Activated naive CD8-positive, alpha-beta T cell treated with anti-CD3 and anti-CD28 coated beads, Interleukin-2, amount 10 ng/mL, durations not matched to agents 7 days and 5 days (primary cell): ENCODE results near the gene SV2C. TPM values are rescaled to one million over a fixed set of nuclear protein-coding genes. Genes with fewer than 3 reads are reported as not detected.

Experiments
- ATAC-seq: fragments of 150-1000 bp; cut with Tn5 transposase; one replicate; pipeline ENCODE4 v1.10.0; 2021; ENCODE audit warnings: low read depth, moderate library complexity
- POLR2A ChIA-PET: fragments of 350-600 bp; sonication (Branson Sonifier 250); formaldehyde crosslinking; loops from one replicate; lab custom pipeline; 2021; ENCODE audit warnings: antibody characterized with exemption; lab: Charles Lee
- DNase-seq: peaks from one replicate; pipeline ENCODE4 v3.0.0; 2021
- H3K27ac Mint-ChIP-seq: one replicate; pipeline ENCODE4 v1.8.0; 2022; ENCODE audit warnings: mild to moderate bottlenecking, mixed read lengths
- H3K27me3 Mint-ChIP-seq: one replicate; pipeline ENCODE4 v1.8.0; 2022; ENCODE audit warnings: mild to moderate bottlenecking, moderate library complexity, mixed read lengths
- H3K36me3 Mint-ChIP-seq: one replicate; pipeline ENCODE4 v1.8.0; 2021; ENCODE audit warnings: mild to moderate bottlenecking, mixed read lengths
- H3K4me1 Mint-ChIP-seq: one replicate; pipeline ENCODE4 v1.8.0; 2021; ENCODE audit warnings: mixed read lengths
- H3K4me3 Mint-ChIP-seq: one replicate; pipeline ENCODE4 v1.8.0; 2022; ENCODE audit warnings: mild to moderate bottlenecking, moderate library complexity, mixed read lengths
- H3K9me3 Mint-ChIP-seq: one replicate; pipeline ENCODE4 v1.8.0; 2021; ENCODE audit warnings: mixed read lengths
- total RNA-seq, 2 experiments: library from RNA; stranded (reverse); gene quantifications; one replicate each; pipeline ENCODE4 v1.2.3, GENCODE V29; 2021

The SV2C gene
- total RNA-seq, 2 experiments from 2014 or later, result 0.03 TPM

GRCh38 chr5:76180814-76181805 lies 97.9 kb downstream of the SV2C start:
- H3K36me3 Mint-ChIP-seq, result peaks cover 15% of the 10 kb centered on the region
- no peak for DNase-seq
- no peaks in the 10 kb centered on the region for H3K27me3 Mint-ChIP-seq
- ATAC-seq, result no peak
- peaks cover 11% of the 10 kb centered on the region for H3K9me3 Mint-ChIP-seq
- peaks cover 14% of the 10 kb centered on the region for H3K4me1 Mint-ChIP-seq
- no peak overlapping the region for H3K4me3 Mint-ChIP-seq
- no peak overlapping the region for H3K27ac Mint-ChIP-seq
- POLR2A ChIA-PET, result no interaction called here

GRCh38 chr5:76187386-76187785 lies 104.2 kb downstream of the SV2C start:
- Mint-ChIP-seq H3K27me3 (no peaks in the 10 kb centered on the region), H3K27ac (no peak overlapping the region), H3K4me3 (no peak overlapping the region), H3K9me3 (peaks cover 18% of the 10 kb centered on the region), H3K36me3 (peaks cover 2% of the 10 kb centered on the region), H3K4me1 (peaks cover 2% of the 10 kb centered on the region)
- ATAC-seq (no peak), DNase-seq (no peak)
- POLR2A ChIA-PET, result no interaction called here

DNA sequence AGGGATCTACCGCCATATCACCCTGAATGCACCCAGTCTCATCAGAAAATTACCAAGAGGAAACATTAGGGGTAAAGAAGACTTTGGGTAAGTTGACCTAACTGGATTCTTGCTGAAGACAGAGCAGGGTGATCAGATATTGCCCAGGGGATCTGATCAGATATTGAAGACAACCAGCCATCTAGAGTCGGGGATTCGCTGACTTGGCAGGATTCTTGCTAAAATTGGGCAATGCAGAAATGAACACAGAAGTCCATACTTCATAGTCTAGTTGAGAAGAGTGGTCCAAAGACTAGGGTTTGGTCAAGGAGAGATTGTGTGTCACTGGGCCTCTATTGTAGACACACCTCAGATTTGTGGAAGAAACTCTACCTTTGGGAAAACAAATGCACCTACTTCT lies 107.2 kb downstream of the SV2C start:
- Mint-ChIP-seq H3K36me3 (no peaks in the 10 kb centered on the region), H3K4me3 (no peak overlapping the region), H3K4me1 (peaks cover 3% of the 10 kb centered on the region), H3K9me3 (peaks cover 11% of the 10 kb centered on the region), H3K27me3 (peaks cover 7% of the 10 kb centered on the region), H3K27ac (no peak overlapping the region)
- POLR2A ChIA-PET, result no interaction called here
- DNase-seq, result no peak
- ATAC-seq, result no peak

- H3K27me3 Mint-ChIP-seq, result peaks cover 19% of the 10 kb centered on the region
- POLR2A ChIA-PET, result no interaction called here
- H3K27ac Mint-ChIP-seq, result no peak overlapping the region
- peaks cover 3% of the 10 kb centered on the region for H3K4me1 Mint-ChIP-seq
- H3K4me3 Mint-ChIP-seq, result no peak overlapping the region
- no peak for ATAC-seq
- peaks cover 2% of the 10 kb centered on the region for H3K9me3 Mint-ChIP-seq
- DNase-seq, result no peak
- no peaks in the 10 kb centered on the region for H3K36me3 Mint-ChIP-seq
These were observed 109.7 kb downstream of the SV2C start for GRCh38 chr5:76192837-76193236.

- Mint-ChIP-seq H3K27ac (no peak overlapping the region), H3K36me3 (no peaks in the 10 kb centered on the region), H3K27me3 (peaks cover 19% of the 10 kb centered on the region), H3K9me3 (peaks cover 2% of the 10 kb centered on the region), H3K4me1 (peaks cover 3% of the 10 kb centered on the region), H3K4me3 (no peak overlapping the region)
- DNase-seq (no peak), ATAC-seq (no peak)
- POLR2A ChIA-PET, result no interaction called here
These were observed 110.5 kb downstream of the SV2C start for GRCh38 chr5:76193635-76194034.

DNA sequence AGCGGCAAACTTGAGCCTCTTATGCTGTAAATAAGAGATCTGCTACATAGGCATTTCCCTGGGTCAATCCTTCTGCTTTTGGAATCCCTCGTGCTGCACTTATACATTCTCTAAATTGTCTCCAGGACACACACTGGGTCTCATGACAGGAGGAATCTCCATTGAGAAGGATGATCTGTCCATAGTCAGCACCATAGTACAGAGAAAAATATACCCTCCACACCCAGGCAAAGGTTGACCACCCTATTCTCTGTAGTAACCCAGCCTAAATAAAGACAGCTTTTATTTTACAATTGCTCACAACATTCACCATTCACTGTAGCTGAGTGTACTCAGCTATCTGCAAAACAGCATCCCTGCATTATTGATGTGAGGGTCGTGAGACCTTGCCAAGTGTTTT lies 111.2 kb downstream of the SV2C start:
- no peak for ATAC-seq
- Mint-ChIP-seq H3K27me3 (peaks cover 19% of the 10 kb centered on the region), H3K4me3 (no peak overlapping the region), H3K4me1 (peaks cover 5% of the 10 kb centered on the region), H3K9me3 (peaks cover 2% of the 10 kb centered on the region), H3K36me3 (no peaks in the 10 kb centered on the region), H3K27ac (no peak overlapping the region)
- POLR2A ChIA-PET, result no interaction called here
- no peak for DNase-seq

DNA sequence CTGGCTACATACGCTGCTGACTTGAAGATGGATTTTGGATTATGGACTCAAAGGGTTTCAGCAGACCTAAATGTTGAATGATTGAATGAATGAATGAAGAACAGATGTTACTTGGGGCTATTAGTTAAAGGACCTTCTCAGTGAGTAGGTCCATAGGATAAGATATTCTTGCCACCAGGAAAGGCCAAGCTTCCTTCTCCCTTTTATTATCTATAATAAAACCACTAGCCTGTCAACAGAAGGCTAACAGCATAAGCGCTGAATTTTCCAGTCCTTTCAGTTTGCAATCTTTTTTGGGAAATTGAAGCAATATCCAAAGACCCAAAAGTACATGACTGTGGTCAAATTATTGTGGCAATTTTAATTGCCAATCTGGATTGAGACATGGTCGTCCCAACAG lies 113.3 kb downstream of the SV2C start:
- Mint-ChIP-seq H3K27me3 (peaks cover 22% of the 10 kb centered on the region), H3K27ac (no peak overlapping the region), H3K4me1 (peaks cover 7% of the 10 kb centered on the region), H3K4me3 (no peak overlapping the region), H3K36me3 (no peaks in the 10 kb centered on the region), H3K9me3 (no peaks in the 10 kb centered on the region)
- DNase-seq (no peak), ATAC-seq (no peak)
- POLR2A ChIA-PET, result no interaction called here

- DNase-seq (no peak), ATAC-seq (no peak)
- H3K4me1 Mint-ChIP-seq, result peaks cover 7% of the 10 kb centered on the region
- H3K27ac Mint-ChIP-seq, result no peak overlapping the region
- no peaks in the 10 kb centered on the region for H3K9me3 Mint-ChIP-seq
- peaks cover 22% of the 10 kb centered on the region for H3K27me3 Mint-ChIP-seq
- no peaks in the 10 kb centered on the region for H3K36me3 Mint-ChIP-seq
- no peak overlapping the region for H3K4me3 Mint-ChIP-seq
- POLR2A ChIA-PET, result no interaction called here
These were observed 113.8 kb downstream of the SV2C start for GRCh38 chr5:76196886-76197489.

- no peaks in the 10 kb centered on the region for H3K9me3 Mint-ChIP-seq
- no peaks in the 10 kb centered on the region for H3K36me3 Mint-ChIP-seq
- POLR2A ChIA-PET, result no interaction called here
- no peak overlapping the region for H3K4me3 Mint-ChIP-seq
- H3K27ac Mint-ChIP-seq, result no peak overlapping the region
- H3K27me3 Mint-ChIP-seq, result peaks cover 22% of the 10 kb centered on the region
- ATAC-seq (no peak), DNase-seq (no peak)
- peaks cover 5% of the 10 kb centered on the region for H3K4me1 Mint-ChIP-seq
These were observed 114.5 kb downstream of the SV2C start for GRCh38 chr5:76197726-76198125.

DNA sequence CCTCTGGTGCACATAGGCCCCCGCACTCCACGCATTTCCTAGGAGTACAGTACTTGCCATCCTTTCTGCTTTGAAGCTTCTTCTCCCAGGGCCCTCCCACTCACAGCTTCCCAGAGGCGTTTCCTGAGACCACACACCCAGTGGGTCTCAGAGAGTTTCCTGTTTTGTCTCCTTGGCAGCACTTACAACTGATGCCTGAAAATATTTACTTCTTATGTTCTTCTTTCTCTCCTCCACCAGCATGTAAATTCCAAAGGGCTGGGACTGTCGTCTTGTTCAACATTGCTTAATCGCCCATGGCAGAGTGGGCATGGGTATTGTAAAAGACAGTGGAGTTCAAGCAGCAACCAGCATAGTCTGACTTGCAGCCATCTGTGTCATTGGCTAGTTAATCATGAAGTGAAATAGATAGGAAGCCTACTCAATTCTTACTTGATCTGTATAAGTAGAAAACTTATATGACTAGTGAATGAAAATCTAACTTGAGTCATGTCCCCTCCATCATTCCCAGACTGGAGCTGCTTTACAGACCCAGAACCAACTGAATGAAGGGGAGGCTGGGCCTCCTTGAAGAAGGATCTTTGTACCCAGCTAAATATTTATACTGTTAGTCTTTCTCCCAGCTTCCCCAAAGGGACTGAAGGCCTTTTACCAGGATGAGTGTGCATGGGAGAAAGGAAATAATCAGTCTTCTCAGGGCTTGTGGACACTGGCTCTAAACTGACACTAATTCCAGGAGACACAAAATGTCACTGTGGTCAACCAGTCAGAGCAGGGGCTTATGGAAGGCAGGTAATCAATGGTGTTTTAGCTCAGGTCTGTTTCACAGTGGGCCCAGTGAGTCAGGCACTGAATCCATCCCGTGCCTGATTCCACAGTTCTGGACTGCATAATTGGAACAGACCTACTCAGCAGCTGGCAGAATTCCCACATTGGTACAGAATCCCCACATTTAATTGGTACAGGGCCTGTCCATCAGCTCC lies 116.4 kb downstream of the SV2C start:
- H3K9me3 Mint-ChIP-seq, result no peaks in the 10 kb centered on the region
- DNase-seq (no peak), ATAC-seq (no peak)
- H3K36me3 Mint-ChIP-seq, result no peaks in the 10 kb centered on the region
- H3K4me1 Mint-ChIP-seq, result peaks cover 4% of the 10 kb centered on the region
- no peak overlapping the region for H3K27ac Mint-ChIP-seq
- H3K4me3 Mint-ChIP-seq, result no peak overlapping the region
- POLR2A ChIA-PET, result no interaction called here
- peaks cover 28% of the 10 kb centered on the region for H3K27me3 Mint-ChIP-seq

GRCh38 chr5:76202182-76202581 lies 119.0 kb downstream of the SV2C start:
- ATAC-seq, result no peak
- POLR2A ChIA-PET, result interaction anchor here (0.6 kb wide), 1 partner anchor 1234 kb away, joined by 3 read pairs; no protein-coding TSS in a partner anchor
- no peak overlapping the region for H3K4me3 Mint-ChIP-seq
- H3K4me1 Mint-ChIP-seq, result peaks cover 4% of the 10 kb centered on the region
- no peaks in the 10 kb centered on the region for H3K36me3 Mint-ChIP-seq
- H3K9me3 Mint-ChIP-seq, result no peaks in the 10 kb centered on the region
- H3K27me3 Mint-ChIP-seq, result peaks cover 24% of the 10 kb centered on the region
- no peak overlapping the region for H3K27ac Mint-ChIP-seq
- no peak for DNase-seq

DNA sequence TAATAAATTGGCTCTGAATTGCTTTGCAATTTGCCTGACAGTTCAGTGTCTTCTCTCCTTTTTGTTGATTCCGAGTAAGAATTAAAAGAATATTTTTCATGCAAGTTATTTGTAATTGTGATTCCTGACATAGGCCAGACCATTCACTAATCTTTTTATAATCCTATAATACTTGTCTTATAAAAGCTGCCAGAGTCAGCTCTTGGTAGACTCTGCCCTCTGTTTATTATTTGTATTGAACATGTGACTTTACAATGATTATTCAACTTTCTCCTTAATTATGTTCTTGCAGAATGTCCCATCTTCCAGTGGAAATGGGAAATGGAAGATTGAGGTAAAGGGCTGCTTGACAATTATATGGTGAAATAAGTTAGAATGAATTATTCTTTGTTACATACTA lies 121.0 kb downstream of the SV2C start:
- POLR2A ChIA-PET, result no interaction called here
- no peak overlapping the region for H3K27ac Mint-ChIP-seq
- ATAC-seq (no peak), DNase-seq (no peak)
- H3K4me1 Mint-ChIP-seq, result peaks cover 3% of the 10 kb centered on the region
- H3K36me3 Mint-ChIP-seq, result no peaks in the 10 kb centered on the region
- H3K9me3 Mint-ChIP-seq, result no peaks in the 10 kb centered on the region
- H3K4me3 Mint-ChIP-seq, result no peak overlapping the region
- H3K27me3 Mint-ChIP-seq, result peaks cover 21% of the 10 kb centered on the region

DNA sequence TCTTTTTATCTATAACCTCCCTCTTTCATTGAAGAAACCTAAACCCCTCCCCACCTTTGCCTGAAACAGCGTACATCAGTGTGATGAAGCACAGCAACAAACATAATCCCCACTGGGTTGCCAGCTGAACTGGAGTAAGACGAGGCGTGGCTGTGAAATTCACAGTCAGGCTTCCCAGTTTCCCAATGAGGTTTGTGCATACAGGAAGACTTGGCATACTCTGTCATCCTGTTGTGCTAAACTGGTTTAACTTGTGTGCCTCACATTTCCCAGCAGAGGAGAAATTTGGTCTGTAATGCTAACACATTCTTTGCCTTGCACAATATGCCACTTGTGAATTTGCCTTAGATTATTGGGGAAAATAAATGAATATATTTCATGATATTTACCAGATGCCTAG lies 121.5 kb downstream of the SV2C start:
- peaks cover 2% of the 10 kb centered on the region for H3K9me3 Mint-ChIP-seq
- H3K27ac Mint-ChIP-seq, result no peak overlapping the region
- POLR2A ChIA-PET, result no interaction called here
- no peaks in the 10 kb centered on the region for H3K4me1 Mint-ChIP-seq
- ATAC-seq, result no peak
- H3K4me3 Mint-ChIP-seq, result no peak overlapping the region
- peaks cover 21% of the 10 kb centered on the region for H3K27me3 Mint-ChIP-seq
- DNase-seq, result no peak
- H3K36me3 Mint-ChIP-seq, result no peaks in the 10 kb centered on the region
